Nephron (organoid): ENCODE results near the gene COL27A1.

Experiments used
- H3K27ac Mint-ChIP-seq, 3 experiments: 2 replicates each; pipeline ENCODE4 v1.8.0; 2020; ENCODE audit warnings: mixed read lengths in 3 of 3, mild to moderate bottlenecking in 2 of 3, moderate library complexity in 1 of 3
- H3K27me3 Mint-ChIP-seq: 2 replicates; pipeline ENCODE4 v1.8.0; 2021; ENCODE audit warnings: low read depth, mild to moderate bottlenecking, moderate library complexity, mixed read lengths
- H3K36me3 Mint-ChIP-seq: 2 replicates; pipeline ENCODE4 v1.8.0; 2020; ENCODE audit warnings: low read depth, mixed read lengths
- H3K4me1 Mint-ChIP-seq: 2 replicates; pipeline ENCODE4 v1.8.0; 2020; ENCODE audit warnings: mixed read lengths
- H3K4me3 Mint-ChIP-seq, 3 experiments: 2 replicates each; pipeline ENCODE4 v1.8.0; 2020; ENCODE audit warnings: mild to moderate bottlenecking in 3 of 3, mixed read lengths in 3 of 3, moderate library complexity in 2 of 3
- H3K9me3 Mint-ChIP-seq: 2 replicates; pipeline ENCODE4 v1.8.0; 2020; ENCODE audit warnings: mixed read lengths
- CTCF ChIP-seq, 3 experiments: fragments of 200-600 bp; sonication (generic); IDR thresholded peaks; one replicate each; pipeline ENCODE4 v1.5.0; 2021; ENCODE audit warnings: antibody characterized with exemption in 3 of 3; ENCODE audit not compliant: unreplicated experiment in 3 of 3

The COL27A1 gene

GRCh38 chr9:114272739-114273431 is 117.5 kb downstream of the COL27A1 start:
- Mint-ChIP-seq H3K36me3 (peaks cover 39% of the 10 kb centered on the region), H3K27me3 (peaks cover 4% of the 10 kb centered on the region), H3K9me3 (no peaks in the 10 kb centered on the region), H3K27ac (no peak overlapping the region), H3K4me1 (peaks cover 15% of the 10 kb centered on the region), H3K4me3 (no peak overlapping the region)
- no peak for TF ChIP-seq CTCF (IDR thresholded peaks at IDR 0.05; ENCODE audit: unreplicated experiment in 3 of 3)

GRCh38 chr9:114273461-114273881 is 118.1 kb downstream of the COL27A1 start:
- Mint-ChIP-seq H3K27me3 (peaks cover 4% of the 10 kb centered on the region), H3K9me3 (no peaks in the 10 kb centered on the region), H3K4me3 (no peak overlapping the region), H3K36me3 (peaks cover 43% of the 10 kb centered on the region), H3K27ac (no peak overlapping the region), H3K4me1 (peaks cover 20% of the 10 kb centered on the region)
- TF ChIP-seq CTCF (IDR thresholded peaks at IDR 0.05; ENCODE audit: unreplicated experiment in 3 of 3) = no peak

GRCh38 chr9:114274217-114274616 is 118.9 kb downstream of the COL27A1 start:
- peaks cover 4% of the 10 kb centered on the region for H3K27me3 Mint-ChIP-seq
- peaks cover 43% of the 10 kb centered on the region for H3K36me3 Mint-ChIP-seq
- TF ChIP-seq CTCF (IDR thresholded peaks at IDR 0.05; ENCODE audit: unreplicated experiment in 3 of 3) = no peak
- no peak overlapping the region for H3K4me3 Mint-ChIP-seq
- no peaks in the 10 kb centered on the region for H3K9me3 Mint-ChIP-seq
- no peak overlapping the region for H3K27ac Mint-ChIP-seq
- peaks cover 23% of the 10 kb centered on the region for H3K4me1 Mint-ChIP-seq

GRCh38 chr9:114275246-114276004 is 120.1 kb downstream of the COL27A1 start:
- Mint-ChIP-seq H3K36me3 (peaks cover 45% of the 10 kb centered on the region), H3K4me1 (peaks cover 23% of the 10 kb centered on the region), H3K27me3 (peaks cover 4% of the 10 kb centered on the region), H3K9me3 (no peaks in the 10 kb centered on the region), H3K27ac (no peak overlapping the region), H3K4me3 (no peak overlapping the region)
- no peak for TF ChIP-seq CTCF (IDR thresholded peaks at IDR 0.05; ENCODE audit: unreplicated experiment in 3 of 3)

GRCh38 chr9:114276908-114277821 is 121.8 kb downstream of the COL27A1 start:
- peak overlapping the region in 2 of 3 experiments; percentile 30 to 79 for H3K27ac Mint-ChIP-seq

More at GRCh38 chr9:114276908-114277821, 121.8 kb downstream of the COL27A1 start:
- Mint-ChIP-seq H3K36me3 (peaks cover 41% of the 10 kb centered on the region), H3K4me3 (peak overlapping the region in 1 of 3 experiments; percentile 12), H3K4me1 (peaks cover 38% of the 10 kb centered on the region), H3K27me3 (peaks cover 4% of the 10 kb centered on the region), H3K9me3 (no peaks in the 10 kb centered on the region)
- no peak for TF ChIP-seq CTCF (IDR thresholded peaks at IDR 0.05; ENCODE audit: unreplicated experiment in 3 of 3)
